HG03378 (cell line): ENCODE results near the gene ANO1.

ENCODE experiments used
- ATAC-seq: cut with Tn5 transposase; IDR thresholded peaks from one replicate; pipeline ENCODE4 v1.9.1; 2021; ENCODE audit warnings: mild to moderate bottlenecking, moderate library complexity; ENCODE audit not compliant: unreplicated experiment

ANO1 gene

GRCh38 chr11:70072461-70072860 is 5.7 kb upstream of the ANO1 start:
- no peak for ATAC-seq

- ATAC-seq = no peak
Measured at GRCh38 chr11:70072861-70073755, 5.0 kb upstream of the ANO1 start.

- no peak for ATAC-seq
Measured at GRCh38 chr11:70073871-70074371, 4.2 kb upstream of the ANO1 start.

DNA sequence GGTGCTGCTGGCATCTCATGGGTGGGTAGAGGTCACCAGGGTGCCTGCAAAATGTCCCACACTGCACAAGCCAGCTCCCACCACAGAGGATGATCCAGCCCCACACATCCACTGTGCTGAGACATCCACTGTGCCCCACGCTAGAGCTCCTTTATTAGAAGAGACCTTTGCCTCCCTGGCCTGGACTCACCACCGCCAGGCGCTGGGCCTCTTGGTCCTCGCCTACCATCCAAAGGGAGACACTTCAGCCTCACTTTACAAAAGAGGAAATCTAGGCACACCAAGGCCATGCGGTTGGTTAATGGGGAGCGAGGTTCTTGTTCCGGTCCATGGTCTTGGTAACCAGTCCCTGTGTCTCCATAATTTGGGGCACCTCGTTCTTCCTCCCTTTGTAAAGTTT is 3.4 kb upstream of the ANO1 start:
- no peak for ATAC-seq

DNA sequence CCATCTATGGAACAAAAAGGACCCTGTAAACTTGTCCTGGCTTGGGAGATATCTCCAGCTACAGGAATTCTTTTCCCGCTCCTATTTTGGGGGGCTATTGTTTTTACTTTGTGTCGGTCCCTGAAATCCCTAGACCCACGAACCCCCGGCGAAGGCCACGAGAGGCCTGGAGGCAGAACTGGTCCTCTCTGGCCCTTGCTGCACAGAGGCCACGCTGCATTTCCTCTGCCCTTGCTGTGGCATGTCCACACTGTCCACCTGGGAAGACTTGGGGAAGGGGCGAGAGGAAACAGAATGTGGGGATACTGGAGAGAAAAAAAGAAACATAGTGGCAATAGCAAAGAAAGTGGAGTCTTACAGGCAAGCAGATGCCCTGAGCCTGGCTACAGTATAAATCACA is 2.3 kb upstream of the ANO1 start:
- ATAC-seq = no peak

GRCh38 chr11:70076461-70076931 is 1.6 kb upstream of the ANO1 start:
- ATAC-seq = no peak

GRCh38 chr11:70077411-70078094 is 564 bp upstream of the ANO1 start:
- ATAC-seq = no peak

- no peak for ATAC-seq
Measured at GRCh38 chr11:70078781-70079616, 882 bp downstream of the ANO1 start.

GRCh38 chr11:70079691-70080090 is 1.6 kb downstream of the ANO1 start:
- ATAC-seq = no peak

- ATAC-seq = no peak
Measured at GRCh38 chr11:70080763-70081162, 2.6 kb downstream of the ANO1 start.

- ATAC-seq = no peak
Measured at GRCh38 chr11:70082829-70083228, 4.7 kb downstream of the ANO1 start.

DNA sequence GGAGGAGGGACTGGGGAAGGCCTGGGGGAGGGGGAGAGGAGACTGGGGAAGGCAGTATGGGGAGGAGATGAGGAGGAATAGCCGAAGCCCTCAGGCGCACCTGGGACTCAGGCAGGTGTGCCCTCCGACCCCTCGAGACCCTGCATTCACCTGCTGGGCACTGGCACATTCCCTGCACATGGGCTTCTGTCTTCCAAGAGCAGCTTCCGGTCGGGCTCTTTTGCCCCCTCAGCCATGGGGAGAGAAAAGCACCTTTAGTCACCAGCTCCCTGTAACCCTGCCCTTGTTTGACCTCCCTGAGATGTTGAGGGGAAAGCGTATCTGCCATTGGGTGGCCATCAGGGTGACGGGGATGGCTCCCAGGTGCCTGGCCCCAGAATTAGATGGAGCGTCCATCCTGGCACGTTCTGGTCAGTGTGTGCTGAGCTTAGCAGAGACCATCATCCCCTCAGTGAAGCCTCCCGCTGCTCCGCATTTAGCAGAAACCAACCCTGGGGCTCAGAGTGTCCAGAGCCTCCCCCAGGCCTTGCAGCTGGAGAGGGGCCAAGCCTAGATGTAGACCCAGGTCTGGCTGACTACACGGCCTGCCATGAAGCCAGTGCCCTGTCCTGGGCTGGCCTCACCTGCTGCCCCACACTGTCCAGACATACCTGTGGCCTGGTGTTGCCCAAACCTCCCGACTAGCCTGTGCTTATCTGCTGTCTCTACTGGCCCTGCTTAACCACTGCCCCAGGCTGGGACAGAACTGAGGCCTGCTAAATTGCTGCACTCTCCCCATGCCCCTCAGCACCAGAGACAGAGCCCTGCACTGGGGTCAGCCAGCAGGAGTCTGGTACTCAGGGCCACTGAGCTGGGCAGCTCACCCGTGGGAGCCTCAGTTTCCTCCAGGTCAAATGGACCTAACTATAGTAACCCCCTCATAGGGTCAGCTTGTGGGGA is 6.2 kb downstream of the ANO1 start:
- no peak for ATAC-seq

DNA sequence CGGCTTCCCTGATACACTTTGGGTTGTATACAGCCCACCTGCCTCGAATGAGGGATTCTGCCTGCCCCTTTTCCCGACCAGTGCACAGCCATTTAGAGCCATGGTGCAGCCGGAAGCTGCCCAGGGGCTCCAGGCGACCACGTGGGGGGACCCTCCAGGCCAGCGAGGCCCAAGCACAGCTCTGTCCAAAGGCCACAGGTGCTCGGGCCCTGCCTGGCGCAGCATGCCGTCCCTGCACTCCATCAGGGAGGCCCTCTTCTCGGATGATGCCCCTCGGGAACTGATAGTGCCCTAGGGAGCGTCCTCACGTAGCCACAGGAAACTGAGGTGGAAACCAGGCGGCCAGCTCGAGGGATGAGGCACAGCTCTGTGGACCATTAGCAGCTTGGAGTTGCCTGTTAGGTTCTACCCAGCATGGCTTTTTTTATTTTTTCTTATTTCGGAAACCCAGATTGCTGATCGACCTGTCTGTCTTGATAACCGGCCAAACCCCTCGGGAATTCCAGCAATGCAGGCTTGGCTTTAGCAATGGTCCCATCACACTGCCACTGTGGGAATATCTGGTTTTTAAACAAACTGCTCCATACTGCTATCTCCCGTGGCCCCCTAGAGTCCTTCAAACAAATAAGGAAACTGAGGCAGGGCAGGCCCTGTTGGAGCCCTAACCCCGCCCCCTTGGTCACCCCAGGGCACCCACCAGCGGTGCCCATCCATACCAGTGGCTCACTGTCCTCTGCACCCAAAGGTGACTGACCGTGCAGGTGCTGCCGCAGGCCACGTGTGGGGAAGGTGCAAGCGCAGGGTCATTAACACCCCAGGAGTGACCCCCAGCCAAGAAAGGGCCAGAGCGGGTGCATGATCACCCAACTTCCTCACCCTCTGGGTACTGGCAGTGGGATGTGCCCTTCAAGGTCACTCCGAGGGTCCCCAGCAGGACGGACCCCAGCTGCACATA is 8.0 kb downstream of the ANO1 start:
- ATAC-seq = no peak

DNA sequence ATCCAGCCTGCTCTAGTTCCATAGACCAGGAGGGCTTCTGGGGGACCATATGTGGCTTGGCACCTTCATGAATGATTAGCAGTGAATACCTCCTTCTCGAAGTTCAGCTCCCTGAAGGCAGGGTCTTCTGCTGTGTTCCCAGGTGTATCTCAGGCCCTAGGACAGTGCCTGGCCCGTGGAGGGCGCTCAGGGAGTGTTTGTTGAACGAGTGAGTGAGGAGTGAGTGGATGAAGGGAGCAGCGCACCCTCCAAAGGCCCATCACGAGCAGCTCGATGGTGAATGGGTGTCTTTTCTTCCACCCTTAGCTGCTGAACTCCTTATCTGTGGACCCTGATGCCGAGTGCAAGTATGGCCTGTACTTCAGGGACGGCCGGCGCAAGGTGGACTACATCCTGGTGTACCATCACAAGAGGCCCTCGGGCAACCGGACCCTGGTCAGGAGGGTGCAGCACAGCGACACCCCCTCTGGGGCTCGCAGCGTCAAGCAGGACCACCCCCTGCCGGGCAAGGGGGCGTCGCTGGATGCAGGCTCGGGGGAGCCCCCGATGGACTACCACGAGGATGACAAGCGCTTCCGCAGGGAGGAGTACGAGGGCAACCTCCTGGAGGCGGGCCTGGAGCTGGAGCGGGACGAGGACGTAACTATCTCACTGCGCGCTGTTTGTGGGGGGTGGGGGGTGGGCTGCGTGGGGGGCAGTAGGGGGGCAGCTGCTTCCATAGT is 9.5 kb downstream of the ANO1 start:
- no peak for ATAC-seq

GRCh38 chr11:70088735-70089250 is 10.7 kb downstream of the ANO1 start:
- ATAC-seq = no peak

- ATAC-seq = no peak
Measured at GRCh38 chr11:70089631-70090030, 11.5 kb downstream of the ANO1 start.

DNA sequence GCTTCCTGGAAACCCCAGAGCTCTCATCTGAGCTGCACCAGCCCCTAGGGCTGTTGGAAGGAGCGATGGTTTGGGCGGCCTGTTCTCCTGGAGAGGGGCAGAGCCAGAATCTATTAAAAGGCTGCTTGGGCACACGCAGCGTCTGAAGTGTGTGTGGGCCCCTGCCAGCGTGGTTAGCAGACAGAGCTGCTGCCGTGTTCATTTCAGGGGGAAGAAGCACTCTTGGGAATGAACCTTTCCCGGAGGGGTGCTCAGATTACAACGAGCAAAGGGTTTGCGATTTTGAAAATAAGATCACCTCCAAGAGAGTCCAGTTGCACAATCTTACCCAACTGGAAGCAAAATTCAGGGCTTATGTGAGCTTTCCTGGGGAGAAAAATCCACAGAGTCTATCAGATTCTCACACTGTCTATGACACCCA is 12.9 kb downstream of the ANO1 start:
- no peak for ATAC-seq

- no peak for ATAC-seq
Measured at GRCh38 chr11:70091638-70092037, 13.5 kb downstream of the ANO1 start.
